ENCODE data around the gene TTBK2. TPM values are rescaled to one million over a fixed set of nuclear protein-coding genes. Genes with fewer than 3 reads are reported as not detected.
"Not testable (repeated sequence)": the region's sequence is repeated elsewhere in the genome, so short reads cannot be mapped to it uniquely, and the experiment has no call there.

Gene TTBK2
- total RNA-seq, 2 experiments from 2014 or later = 17.2 to 17.7 TPM

- ATAC-seq (ENCODE audit: low read depth) = no peak
Measured at GRCh38 chr15:42796955-42797782, 123.4 kb downstream of the TTBK2 start.

GRCh38 chr15:42788725-42789124, 131.9 kb downstream of the TTBK2 start:
- no peaks in the 10 kb centered on the region for H3K4me1 Mint-ChIP-seq
- peaks cover 2% of the 10 kb centered on the region for H3K36me3 Mint-ChIP-seq
- no peaks in the 10 kb centered on the region for H3K9me3 Mint-ChIP-seq
- no peak overlapping the region for H3K4me3 Mint-ChIP-seq
- DNase-seq (no peak), ATAC-seq (ENCODE audit: low read depth) (no peak)
- H3K27ac Mint-ChIP-seq = no peak overlapping the region
- POLR2A ChIA-PET = no interaction called here
- H3K27me3 Mint-ChIP-seq = no peaks in the 10 kb centered on the region

More at GRCh38 chr15:42796955-42797782, 123.4 kb downstream of the TTBK2 start:
- Mint-ChIP-seq H3K27ac (no peak overlapping the region), H3K4me3 (no peak overlapping the region), H3K4me1 (peaks cover 11% of the 10 kb centered on the region), H3K9me3 (no peaks in the 10 kb centered on the region), H3K27me3 (no peaks in the 10 kb centered on the region), H3K36me3 (no peaks in the 10 kb centered on the region)
- no peak for DNase-seq
- POLR2A ChIA-PET = interaction anchor here (0.6 kb wide), 1 partner anchor 1619 kb away, joined by 4 read pairs; no protein-coding TSS in a partner anchor

GRCh38 chr15:42786978-42787377, 133.6 kb downstream of the TTBK2 start:
- H3K4me3 Mint-ChIP-seq = no peak overlapping the region

GRCh38 chr15:42785569-42785968, 135.0 kb downstream of the TTBK2 start:
- H3K36me3 Mint-ChIP-seq = peaks cover 14% of the 10 kb centered on the region
- no peak overlapping the region for H3K27ac Mint-ChIP-seq
- no peaks in the 10 kb centered on the region for H3K27me3 Mint-ChIP-seq
- POLR2A ChIA-PET = no interaction called here
- DNase-seq = no peak
- H3K9me3 Mint-ChIP-seq = no peaks in the 10 kb centered on the region
- H3K4me1 Mint-ChIP-seq = no peaks in the 10 kb centered on the region
- no peak overlapping the region for H3K4me3 Mint-ChIP-seq
- ATAC-seq (ENCODE audit: low read depth) = no peak

More at GRCh38 chr15:42786978-42787377, 133.6 kb downstream of the TTBK2 start:
- POLR2A ChIA-PET = no interaction called here
- Mint-ChIP-seq H3K27ac (no peak overlapping the region), H3K4me1 (no peaks in the 10 kb centered on the region), H3K36me3 (peaks cover 14% of the 10 kb centered on the region), H3K27me3 (no peaks in the 10 kb centered on the region), H3K9me3 (no peaks in the 10 kb centered on the region)
- DNase-seq = no peak
- ATAC-seq (ENCODE audit: low read depth) = no peak

DNA sequence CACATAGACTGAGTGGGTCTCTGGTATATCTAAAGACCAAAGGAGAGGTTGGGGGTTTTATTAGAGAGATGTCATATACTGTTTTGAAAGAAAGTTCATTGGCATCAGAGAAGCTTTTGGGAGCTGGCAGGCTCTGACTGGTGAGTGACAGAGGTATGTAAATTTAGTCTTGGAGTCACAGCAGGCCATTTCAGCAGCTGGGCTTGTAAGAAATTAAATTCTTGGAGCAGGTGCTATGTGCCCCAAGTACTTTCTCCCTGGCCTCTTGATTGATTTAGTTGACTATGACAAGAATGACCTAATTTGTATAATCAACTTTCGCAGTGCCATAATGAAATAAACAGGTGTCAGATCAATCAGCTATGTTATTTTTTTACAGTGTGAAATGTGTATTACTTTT, 135.9 kb downstream of the TTBK2 start:
- H3K4me1 Mint-ChIP-seq = no peaks in the 10 kb centered on the region
- no peak for ATAC-seq (ENCODE audit: low read depth)
- POLR2A ChIA-PET = no interaction called here
- H3K27ac Mint-ChIP-seq = no peak overlapping the region
- peaks cover 17% of the 10 kb centered on the region for H3K36me3 Mint-ChIP-seq
- H3K4me3 Mint-ChIP-seq = no peak overlapping the region
- H3K9me3 Mint-ChIP-seq = no peaks in the 10 kb centered on the region
- H3K27me3 Mint-ChIP-seq = no peaks in the 10 kb centered on the region
- no peak for DNase-seq

DNA sequence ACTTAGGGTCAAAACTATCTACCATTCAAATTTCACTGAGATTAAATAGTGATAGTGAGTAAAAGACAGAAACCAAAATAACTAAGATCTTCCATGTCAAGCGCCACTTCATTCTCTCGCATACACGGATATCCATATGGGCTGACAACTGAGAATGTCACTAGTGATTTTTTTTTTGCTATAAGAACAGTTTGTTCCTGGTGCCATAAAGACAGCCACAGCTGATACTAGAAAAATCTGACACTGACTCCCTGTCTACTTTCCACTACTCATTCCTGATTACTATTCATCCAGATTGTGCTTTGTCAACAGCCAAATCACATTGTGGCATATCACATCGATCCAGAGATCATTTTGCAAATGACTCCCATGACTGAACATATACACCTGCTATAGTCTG, 137.9 kb downstream of the TTBK2 start:
- no peaks in the 10 kb centered on the region for H3K27me3 Mint-ChIP-seq
- no peak for DNase-seq
- H3K4me1 Mint-ChIP-seq = no peaks in the 10 kb centered on the region
- H3K27ac Mint-ChIP-seq = no peak overlapping the region
- no peak overlapping the region for H3K4me3 Mint-ChIP-seq
- no peaks in the 10 kb centered on the region for H3K9me3 Mint-ChIP-seq
- H3K36me3 Mint-ChIP-seq = peaks cover 15% of the 10 kb centered on the region
- POLR2A ChIA-PET = no interaction called here
- no peak for ATAC-seq (ENCODE audit: low read depth)

- Mint-ChIP-seq H3K4me1 (no peaks in the 10 kb centered on the region), H3K36me3 (peaks cover 5% of the 10 kb centered on the region), H3K27ac (no peak overlapping the region), H3K9me3 (no peaks in the 10 kb centered on the region), H3K4me3 (no peak overlapping the region), H3K27me3 (no peaks in the 10 kb centered on the region)
- ATAC-seq (ENCODE audit: low read depth) (no peak), DNase-seq (no peak)
- POLR2A ChIA-PET = no interaction called here
Measured at GRCh38 chr15:42775416-42775815, 145.2 kb downstream of the TTBK2 start.

DNA sequence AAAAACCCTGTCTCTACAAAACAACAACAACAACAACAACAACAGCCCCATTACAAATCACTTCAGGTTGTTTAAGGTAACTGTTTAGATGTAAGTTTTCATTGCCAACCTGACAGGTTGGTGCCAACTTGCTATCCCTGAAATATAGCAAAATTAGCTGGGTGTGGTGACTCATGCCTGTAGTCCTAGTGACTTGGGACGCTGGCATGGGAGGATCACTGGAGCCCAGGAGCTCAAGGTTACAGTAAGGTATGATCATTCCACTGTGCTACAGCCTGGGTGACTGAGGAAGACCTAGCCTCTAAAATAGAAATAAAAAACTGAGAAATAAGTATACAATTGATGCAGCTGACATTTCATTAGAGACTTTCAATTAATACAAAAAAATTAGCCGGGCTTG, 147.7 kb downstream of the TTBK2 start:
- POLR2A ChIA-PET = no interaction called here
- H3K9me3 Mint-ChIP-seq = peaks cover 5% of the 10 kb centered on the region
- H3K4me3 Mint-ChIP-seq = no peak overlapping the region
- H3K27me3 Mint-ChIP-seq = no peaks in the 10 kb centered on the region
- H3K27ac Mint-ChIP-seq = no peak overlapping the region
- H3K4me1 Mint-ChIP-seq = no peaks in the 10 kb centered on the region
- ATAC-seq (ENCODE audit: low read depth) (no peak), DNase-seq (no peak)
- H3K36me3 Mint-ChIP-seq = peaks cover 14% of the 10 kb centered on the region

DNA sequence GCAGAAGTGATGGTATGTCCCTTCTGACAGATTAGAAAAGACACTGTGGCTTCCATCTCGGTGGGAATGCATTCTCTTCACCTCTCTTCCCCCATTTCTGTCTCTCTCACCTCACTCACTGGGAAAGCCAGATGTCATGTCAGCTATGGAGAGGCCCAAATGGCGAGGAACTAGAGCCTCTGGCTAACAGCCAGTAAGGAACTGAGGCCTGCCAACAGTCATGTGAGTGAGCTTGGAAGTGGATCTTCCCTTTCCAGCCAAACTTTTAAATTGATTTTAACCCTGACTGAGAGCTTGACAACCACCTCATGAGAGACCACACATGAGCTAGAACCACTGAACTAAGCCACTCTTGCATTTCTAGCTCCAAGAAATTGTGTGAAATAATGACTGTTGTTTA, 148.4 kb downstream of the TTBK2 start:
- ATAC-seq (ENCODE audit: low read depth) (no peak), DNase-seq (no peak)
- H3K27me3 Mint-ChIP-seq = no peaks in the 10 kb centered on the region
- H3K4me1 Mint-ChIP-seq = no peaks in the 10 kb centered on the region
- H3K9me3 Mint-ChIP-seq = peaks cover 7% of the 10 kb centered on the region
- no peak overlapping the region for H3K4me3 Mint-ChIP-seq
- H3K36me3 Mint-ChIP-seq = peaks cover 18% of the 10 kb centered on the region
- no peak overlapping the region for H3K27ac Mint-ChIP-seq
- POLR2A ChIA-PET = no interaction called here

DNA sequence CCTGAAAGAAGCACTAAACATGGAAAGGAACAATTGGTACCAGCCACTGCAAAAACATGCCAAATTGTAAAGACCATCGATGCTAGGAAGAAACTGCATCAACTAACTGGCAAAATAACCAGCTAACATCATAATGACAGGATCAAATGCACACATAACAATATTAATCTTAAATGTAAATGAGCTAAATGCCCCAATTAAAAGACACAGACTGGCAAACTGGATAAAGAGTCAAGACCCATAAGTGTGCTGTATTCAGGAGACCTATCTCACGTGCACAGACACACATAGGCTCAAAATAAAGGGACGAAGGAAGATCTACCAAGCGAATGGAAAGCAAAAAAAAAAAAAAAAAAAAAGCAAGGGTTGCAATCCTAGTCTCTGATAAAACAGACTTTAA, 154.5 kb downstream of the TTBK2 start:
- not testable (repeated sequence) for ATAC-seq (ENCODE audit: low read depth); H3K27ac Mint-ChIP-seq; H3K4me3 Mint-ChIP-seq; DNase-seq; H3K4me1 Mint-ChIP-seq; H3K27me3 Mint-ChIP-seq
- Mint-ChIP-seq H3K36me3 (peaks cover 43% of the 10 kb centered on the region), H3K9me3 (peaks cover 22% of the 10 kb centered on the region)
- POLR2A ChIA-PET = interaction anchor here (0.7 kb wide), 1 partner anchor 527 kb away, joined by 6 read pairs; no protein-coding TSS in a partner anchor

- POLR2A ChIA-PET = not testable (repeated sequence)
Measured at GRCh38 chr15:42764154-42764731, 156.3 kb downstream of the TTBK2 start.

GRCh38 chr15:42761813-42762212, 158.8 kb downstream of the TTBK2 start:
- H3K27me3 Mint-ChIP-seq; H3K4me1 Mint-ChIP-seq; DNase-seq; H3K4me3 Mint-ChIP-seq; H3K27ac Mint-ChIP-seq; POLR2A ChIA-PET; ATAC-seq (ENCODE audit: low read depth): not testable (repeated sequence)
- Mint-ChIP-seq H3K36me3 (peaks cover 28% of the 10 kb centered on the region), H3K9me3 (peaks cover 20% of the 10 kb centered on the region)

More at GRCh38 chr15:42764154-42764731, 156.3 kb downstream of the TTBK2 start:
- H3K4me3 Mint-ChIP-seq; DNase-seq; ATAC-seq (ENCODE audit: low read depth); H3K27me3 Mint-ChIP-seq; H3K27ac Mint-ChIP-seq; H3K4me1 Mint-ChIP-seq: not testable (repeated sequence)
- H3K9me3 Mint-ChIP-seq = peaks cover 25% of the 10 kb centered on the region
- H3K36me3 Mint-ChIP-seq = peaks cover 37% of the 10 kb centered on the region

DNA sequence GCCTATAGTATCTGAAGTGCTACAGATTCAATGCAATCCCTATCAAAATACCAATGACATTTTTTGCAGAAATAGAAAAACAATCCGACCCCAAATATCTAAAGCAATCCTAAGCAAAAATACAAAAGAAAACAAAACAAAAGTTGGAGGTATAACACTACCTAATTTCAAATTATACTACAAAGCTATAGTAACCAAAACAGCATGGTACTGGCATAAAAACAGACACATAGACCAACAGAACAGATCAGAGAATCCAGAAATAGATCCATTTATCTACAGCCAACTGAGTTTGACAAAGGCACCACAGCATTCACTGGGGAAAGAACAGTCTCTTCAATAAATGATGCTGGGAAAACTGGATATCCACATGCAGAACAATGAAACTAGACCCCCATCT, 159.8 kb downstream of the TTBK2 start:
- POLR2A ChIA-PET = no interaction called here
- H3K4me3 Mint-ChIP-seq = no peak overlapping the region
- peaks cover 19% of the 10 kb centered on the region for H3K9me3 Mint-ChIP-seq

DNA sequence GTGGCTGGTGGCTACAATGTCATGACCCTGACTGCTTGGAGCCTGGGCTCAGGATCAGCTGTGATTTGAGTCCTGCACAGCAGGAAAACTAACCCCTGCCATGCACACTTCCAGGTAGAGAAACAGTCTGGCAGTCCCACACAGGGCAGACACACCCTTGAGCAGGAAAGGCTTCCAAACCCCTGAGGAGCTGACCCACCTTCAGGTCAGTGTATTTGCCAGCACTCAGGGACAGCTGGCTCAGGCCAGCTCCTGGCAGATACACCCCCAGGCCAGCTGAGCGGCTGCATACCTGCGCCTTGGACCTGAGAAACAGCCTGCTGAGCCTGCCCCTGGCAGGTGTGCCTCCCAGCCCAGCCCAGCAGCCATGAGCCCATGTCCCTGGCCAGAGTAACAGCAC, 161.5 kb downstream of the TTBK2 start:
- ATAC-seq (ENCODE audit: low read depth) = no peak
- Mint-ChIP-seq H3K36me3 (peaks cover 17% of the 10 kb centered on the region), H3K27me3 (no peaks in the 10 kb centered on the region), H3K9me3 (peaks cover 14% of the 10 kb centered on the region), H3K27ac (no peak overlapping the region), H3K4me1 (peaks cover 1% of the 10 kb centered on the region), H3K4me3 (no peak overlapping the region)
- no peak for DNase-seq
- POLR2A ChIA-PET = no interaction called here

More for the DNA sequence above, 159.8 kb downstream of the TTBK2 start:
- Mint-ChIP-seq H3K27me3 (no peaks in the 10 kb centered on the region), H3K4me1 (peaks cover 1% of the 10 kb centered on the region), H3K36me3 (peaks cover 23% of the 10 kb centered on the region), H3K27ac (no peak overlapping the region)
- DNase-seq = no peak
- ATAC-seq (ENCODE audit: low read depth) = no peak
